Activated naive CD8-positive, alpha-beta T cell treated with anti-CD3 and anti-CD28 coated beads, Interleukin-2, amount 50 U/mL, for 24 hours (primary cell): ENCODE results near the gene PTEN.
"Not testable (repeated sequence)": the region's sequence is repeated elsewhere in the genome, so short reads cannot be mapped to it uniquely, and the experiment has no call there.

Source experiments
- ATAC-seq: fragments of 150-1000 bp; cut with Tn5 transposase; one replicate; pipeline ENCODE4 v1.10.0; 2021
- DNase-seq: peaks from one replicate; pipeline ENCODE4 v3.0.0; 2021
- H3K27ac Mint-ChIP-seq: one replicate; pipeline ENCODE4 v1.8.0; 2021; ENCODE audit warnings: mild to moderate bottlenecking, mixed read lengths
- H3K27me3 Mint-ChIP-seq: one replicate; pipeline ENCODE4 v1.8.0; 2021; ENCODE audit warnings: mixed read lengths
- H3K36me3 Mint-ChIP-seq: one replicate; pipeline ENCODE4 v1.8.0; 2021; ENCODE audit warnings: low read depth, mixed read lengths
- H3K4me1 Mint-ChIP-seq: one replicate; pipeline ENCODE4 v1.8.0; 2021; ENCODE audit warnings: mixed read lengths
- H3K4me3 Mint-ChIP-seq: one replicate; pipeline ENCODE4 v1.8.0; 2021; ENCODE audit warnings: mild to moderate bottlenecking, moderate library complexity, mixed read lengths
- H3K9me3 Mint-ChIP-seq: one replicate; pipeline ENCODE4 v1.8.0; 2021; ENCODE audit warnings: mixed read lengths

PTEN gene

DNA sequence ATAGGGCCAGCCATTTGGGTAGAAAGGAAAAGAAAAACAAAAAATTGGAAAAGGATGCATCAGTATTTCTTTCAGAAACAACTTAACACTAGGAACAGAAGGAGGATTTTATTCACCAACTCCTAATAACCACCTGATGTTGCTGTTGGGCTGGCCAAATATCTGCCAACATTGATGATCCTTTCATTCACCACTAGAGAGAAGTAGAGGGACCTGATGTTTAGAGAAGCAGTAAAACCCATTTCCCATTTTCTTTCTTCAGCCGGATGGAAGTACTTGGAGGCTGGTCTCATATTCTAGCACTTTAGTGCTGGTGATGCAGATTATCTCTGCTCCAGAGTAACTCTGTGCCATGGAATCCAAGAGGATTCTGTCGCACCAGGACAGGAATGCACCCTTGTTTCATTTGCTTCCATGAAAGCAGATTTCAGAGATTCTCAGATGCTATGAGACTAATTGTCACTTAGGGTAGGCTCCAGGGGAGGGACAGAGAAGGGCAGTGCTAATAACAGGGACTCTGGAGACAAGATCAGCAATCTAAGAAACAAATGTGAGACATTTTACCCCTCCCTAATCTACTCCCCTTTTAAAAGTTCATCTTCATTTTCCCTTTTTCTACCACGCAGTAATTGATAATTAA, 3.1 kb upstream of the PTEN start:
- no peak overlapping the region for H3K4me3 Mint-ChIP-seq
- DNase-seq = no peak

DNA sequence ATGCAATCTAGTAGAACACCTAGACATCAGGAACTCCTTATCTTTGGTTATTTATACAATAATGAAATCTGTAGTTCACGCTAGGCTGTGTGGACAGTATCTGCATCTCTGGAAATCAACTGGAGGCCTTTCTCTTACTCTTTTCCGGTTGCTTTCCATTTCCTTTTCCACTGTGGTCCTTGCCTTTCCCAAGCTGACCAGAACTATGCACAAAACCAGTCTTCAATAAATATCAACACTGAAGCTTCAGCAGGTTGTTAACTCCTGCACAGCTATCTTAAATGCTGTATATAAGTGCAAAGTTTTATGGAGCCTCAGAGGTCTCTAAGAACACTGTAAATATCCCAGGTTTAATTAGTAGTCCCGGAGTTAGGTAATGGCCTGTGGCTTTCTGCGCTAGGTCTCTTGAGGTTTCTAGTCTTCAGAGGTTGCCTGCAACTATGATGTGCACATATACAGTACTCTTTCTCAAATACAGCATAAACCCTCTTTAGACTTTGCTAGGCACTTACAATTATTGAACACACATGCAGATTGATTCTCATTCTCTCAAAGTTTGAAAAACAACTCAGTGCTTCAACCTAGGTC, 2.5 kb upstream of the PTEN start:
- DNase-seq = no peak
- H3K36me3 Mint-ChIP-seq = peaks cover 2% of the 10 kb centered on the region
- H3K4me1 Mint-ChIP-seq = peaks cover 30% of the 10 kb centered on the region
- no peak for ATAC-seq
- H3K4me3 Mint-ChIP-seq = peak overlapping the region; percentile 95
- H3K9me3 Mint-ChIP-seq = no peaks in the 10 kb centered on the region
- no peaks in the 10 kb centered on the region for H3K27me3 Mint-ChIP-seq
- peak overlapping the region; percentile 96 for H3K27ac Mint-ChIP-seq

More for the DNA sequence above, 3.1 kb upstream of the PTEN start:
- Mint-ChIP-seq H3K27ac (peak overlapping the region; percentile 2), H3K9me3 (no peaks in the 10 kb centered on the region), H3K27me3 (no peaks in the 10 kb centered on the region), H3K36me3 (peaks cover 2% of the 10 kb centered on the region), H3K4me1 (peaks cover 29% of the 10 kb centered on the region)
- no peak for ATAC-seq

DNA sequence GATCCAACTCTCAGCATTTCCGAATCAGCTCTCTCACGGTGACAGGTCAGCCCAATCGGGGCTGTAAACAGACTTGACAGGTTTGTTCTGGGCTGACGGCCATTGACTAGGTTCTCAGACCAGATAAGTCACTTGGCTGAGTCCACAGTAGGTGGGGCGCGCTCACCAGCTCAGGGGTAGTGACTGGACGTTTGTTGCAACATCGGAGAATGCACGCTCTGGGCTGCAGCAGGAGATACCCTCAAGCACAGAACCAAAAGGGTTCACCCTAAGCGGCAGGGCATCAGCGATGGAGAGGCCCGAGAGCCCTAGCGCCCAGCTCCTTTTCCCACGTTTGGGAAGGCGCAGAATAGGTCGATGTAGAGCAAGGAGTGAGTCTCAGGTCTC, 1.9 kb upstream of the PTEN start:
- H3K27me3 Mint-ChIP-seq = no peaks in the 10 kb centered on the region
- peaks cover 32% of the 10 kb centered on the region for H3K4me1 Mint-ChIP-seq
- no peaks in the 10 kb centered on the region for H3K9me3 Mint-ChIP-seq
- ATAC-seq = peak; percentile 1
- peak overlapping the region; percentile 95 for H3K4me3 Mint-ChIP-seq
- peak; percentile 46 for DNase-seq
- peaks cover 4% of the 10 kb centered on the region for H3K36me3 Mint-ChIP-seq
- H3K27ac Mint-ChIP-seq = peak overlapping the region; percentile 96

DNA sequence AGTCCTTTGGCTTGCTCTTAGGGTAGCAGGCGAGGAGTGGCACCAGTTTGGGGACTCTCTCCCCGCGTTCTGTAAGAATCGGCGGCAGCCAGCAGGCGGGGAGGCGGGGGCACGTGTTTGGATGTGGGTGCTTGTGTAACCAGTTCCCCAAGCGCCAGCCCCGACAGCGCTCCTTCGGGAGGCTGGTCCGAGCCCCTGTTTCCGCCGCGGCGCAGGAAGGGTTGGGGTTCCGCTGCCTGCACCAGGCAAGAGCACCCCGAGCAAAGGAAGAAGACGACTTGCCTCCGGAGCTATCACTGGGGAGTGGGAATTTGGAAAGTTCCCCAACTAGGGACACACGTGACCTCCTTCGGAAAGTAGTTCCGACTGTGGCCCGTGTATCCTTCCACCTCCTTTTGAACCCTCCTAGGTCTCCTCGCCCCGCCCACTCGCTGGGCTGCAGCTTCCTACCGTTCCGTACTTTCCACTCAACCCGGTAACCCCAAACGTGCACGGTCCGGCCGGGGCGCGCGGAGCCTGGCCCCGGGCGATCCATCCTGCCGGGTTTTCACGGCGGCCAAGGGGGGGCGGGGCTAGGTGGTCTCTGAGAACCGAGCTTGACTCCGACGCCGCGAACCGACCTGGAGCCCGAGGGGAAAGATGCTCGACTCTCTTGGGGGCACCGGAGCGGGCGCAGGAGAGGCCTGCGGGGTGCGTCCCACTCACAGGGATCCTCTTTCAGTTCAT, 1.3 kb upstream of the PTEN start:
- ATAC-seq = peak; percentile 61
- Mint-ChIP-seq H3K27ac (peak overlapping the region; percentile 96), H3K36me3 (peaks cover 7% of the 10 kb centered on the region), H3K4me3 (peak overlapping the region; percentile 95), H3K27me3 (no peaks in the 10 kb centered on the region), H3K9me3 (no peaks in the 10 kb centered on the region), H3K4me1 (peaks cover 37% of the 10 kb centered on the region)
- peak; percentile 92 for DNase-seq

DNA sequence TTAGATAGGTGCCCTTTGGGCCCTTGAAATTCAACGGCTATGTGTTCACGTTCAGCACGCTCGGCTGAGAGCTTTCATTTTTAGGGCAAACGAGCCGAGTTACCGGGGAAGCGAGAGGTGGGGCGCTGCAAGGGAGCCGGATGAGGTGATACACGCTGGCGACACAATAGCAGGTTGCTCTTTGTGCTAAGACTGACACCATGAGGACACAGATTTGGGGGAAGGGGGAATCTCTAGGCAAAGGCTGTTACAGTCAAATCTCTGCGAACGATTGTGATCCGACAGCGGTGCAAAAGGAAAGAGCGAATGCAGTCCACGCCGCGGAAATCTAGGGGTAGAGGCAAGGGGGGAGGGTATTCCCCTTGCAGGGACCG, 759 bp upstream of the PTEN start:
- H3K27ac Mint-ChIP-seq = peak overlapping the region; percentile 96
- H3K9me3 Mint-ChIP-seq = no peaks in the 10 kb centered on the region
- DNase-seq (no peak), ATAC-seq (peak; percentile 29)
- H3K4me1 Mint-ChIP-seq = peaks cover 40% of the 10 kb centered on the region
- no peaks in the 10 kb centered on the region for H3K27me3 Mint-ChIP-seq
- H3K36me3 Mint-ChIP-seq = peaks cover 8% of the 10 kb centered on the region
- peak overlapping the region; percentile 95 for H3K4me3 Mint-ChIP-seq

DNA sequence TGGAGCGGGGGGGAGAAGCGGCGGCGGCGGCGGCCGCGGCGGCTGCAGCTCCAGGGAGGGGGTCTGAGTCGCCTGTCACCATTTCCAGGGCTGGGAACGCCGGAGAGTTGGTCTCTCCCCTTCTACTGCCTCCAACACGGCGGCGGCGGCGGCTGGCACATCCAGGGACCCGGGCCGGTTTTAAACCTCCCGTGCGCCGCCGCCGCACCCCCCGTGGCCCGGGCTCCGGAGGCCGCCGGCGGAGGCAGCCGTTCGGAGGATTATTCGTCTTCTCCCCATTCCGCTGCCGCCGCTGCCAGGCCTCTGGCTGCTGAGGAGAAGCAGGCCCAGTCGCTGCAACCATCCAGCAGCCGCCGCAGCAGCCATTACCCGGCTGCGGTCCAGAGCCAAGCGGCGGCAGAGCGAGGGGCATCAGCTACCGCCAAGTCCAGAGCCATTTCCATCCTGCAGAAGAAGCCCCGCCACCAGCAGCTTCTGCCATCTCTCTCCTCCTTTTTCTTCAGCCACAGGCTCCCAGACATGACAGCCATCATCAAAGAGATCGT, 598 bp downstream of the PTEN start:
- H3K27me3 Mint-ChIP-seq, H3K9me3 Mint-ChIP-seq: not testable (repeated sequence)
- peak overlapping the region; percentile 81 for H3K27ac Mint-ChIP-seq
- ATAC-seq (peak; percentile 2), DNase-seq (peak; percentile 44)
- H3K4me1 Mint-ChIP-seq = peaks cover 53% of the 10 kb centered on the region
- peak overlapping the region; percentile 95 for H3K4me3 Mint-ChIP-seq
- peaks cover 15% of the 10 kb centered on the region for H3K36me3 Mint-ChIP-seq

DNA sequence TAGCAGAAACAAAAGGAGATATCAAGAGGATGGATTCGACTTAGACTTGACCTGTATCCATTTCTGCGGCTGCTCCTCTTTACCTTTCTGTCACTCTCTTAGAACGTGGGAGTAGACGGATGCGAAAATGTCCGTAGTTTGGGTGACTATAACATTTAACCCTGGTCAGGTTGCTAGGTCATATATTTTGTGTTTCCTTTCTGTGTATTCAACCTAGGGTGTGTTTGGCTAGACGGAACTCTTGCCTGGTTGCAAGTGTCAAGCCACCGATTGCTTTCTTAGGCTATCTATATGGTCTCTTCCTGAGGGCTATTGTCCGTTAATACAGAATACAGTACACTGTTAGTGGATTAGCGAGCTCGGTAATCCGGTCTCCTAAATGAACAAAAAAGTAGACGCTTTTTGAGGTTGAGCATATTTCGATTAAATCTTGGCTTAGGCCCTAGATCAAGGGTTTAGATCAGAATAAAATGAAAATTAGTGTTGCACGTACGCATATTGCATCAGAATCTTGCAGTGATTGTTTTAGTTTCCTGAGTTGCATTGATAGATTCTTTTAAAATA, 1.2 kb downstream of the PTEN start:
- ATAC-seq (no peak), DNase-seq (no peak)
- H3K27me3 Mint-ChIP-seq = no peaks in the 10 kb centered on the region
- no peaks in the 10 kb centered on the region for H3K9me3 Mint-ChIP-seq
- peak overlapping the region; percentile 81 for H3K27ac Mint-ChIP-seq
- H3K4me3 Mint-ChIP-seq = peak overlapping the region; percentile 95
- H3K36me3 Mint-ChIP-seq = peaks cover 15% of the 10 kb centered on the region
- H3K4me1 Mint-ChIP-seq = peaks cover 57% of the 10 kb centered on the region

- ATAC-seq (no peak), DNase-seq (no peak)
- H3K36me3 Mint-ChIP-seq = peaks cover 15% of the 10 kb centered on the region
- H3K27me3 Mint-ChIP-seq = no peaks in the 10 kb centered on the region
- no peaks in the 10 kb centered on the region for H3K9me3 Mint-ChIP-seq
- H3K4me1 Mint-ChIP-seq = peaks cover 60% of the 10 kb centered on the region
- peak overlapping the region; percentile 81 for H3K27ac Mint-ChIP-seq
- peak overlapping the region; percentile 95 for H3K4me3 Mint-ChIP-seq
Measured at GRCh38 chr10:87865241-87865881, 1.9 kb downstream of the PTEN start.

GRCh38 chr10:87866412-87866974, 3.1 kb downstream of the PTEN start:
- peaks cover 58% of the 10 kb centered on the region for H3K4me1 Mint-ChIP-seq

GRCh38 chr10:87867453-87867852, 4.0 kb downstream of the PTEN start:
- peak overlapping the region; percentile 95 for H3K4me3 Mint-ChIP-seq
- peaks cover 56% of the 10 kb centered on the region for H3K4me1 Mint-ChIP-seq
- H3K9me3 Mint-ChIP-seq = no peaks in the 10 kb centered on the region
- DNase-seq (no peak), ATAC-seq (no peak)
- H3K27ac Mint-ChIP-seq = no peak overlapping the region
- H3K27me3 Mint-ChIP-seq = no peaks in the 10 kb centered on the region
- H3K36me3 Mint-ChIP-seq = peaks cover 21% of the 10 kb centered on the region

More at GRCh38 chr10:87866412-87866974, 3.1 kb downstream of the PTEN start:
- DNase-seq (no peak), ATAC-seq (no peak)
- peak overlapping the region; percentile 43 for H3K27ac Mint-ChIP-seq
- H3K27me3 Mint-ChIP-seq = no peaks in the 10 kb centered on the region
- peak overlapping the region; percentile 95 for H3K4me3 Mint-ChIP-seq
- no peaks in the 10 kb centered on the region for H3K9me3 Mint-ChIP-seq
- H3K36me3 Mint-ChIP-seq = peaks cover 19% of the 10 kb centered on the region

DNA sequence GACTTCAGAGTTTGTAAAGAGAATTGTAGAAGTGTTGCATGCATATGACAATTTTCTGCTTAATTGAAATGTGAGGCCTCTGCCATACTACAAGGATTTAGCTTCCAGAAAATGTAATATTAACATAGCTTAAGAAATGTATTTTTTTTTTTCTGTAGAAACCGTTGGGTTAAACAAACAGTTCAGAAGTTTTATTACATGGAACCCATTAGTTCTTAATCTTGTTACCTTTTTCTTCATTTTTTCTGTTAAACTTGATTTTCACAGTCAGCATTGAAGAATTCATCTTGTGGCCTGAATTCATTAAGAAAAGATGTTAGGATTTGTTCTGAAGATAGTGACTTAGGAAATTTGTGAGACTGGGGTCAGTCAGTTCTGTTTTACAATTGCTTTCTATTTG, 4.9 kb downstream of the PTEN start:
- H3K4me3 Mint-ChIP-seq = peak overlapping the region; percentile 66
- ATAC-seq = no peak
- H3K27ac Mint-ChIP-seq = no peak overlapping the region
- no peaks in the 10 kb centered on the region for H3K27me3 Mint-ChIP-seq
- H3K9me3 Mint-ChIP-seq = no peaks in the 10 kb centered on the region
- DNase-seq = no peak
- peaks cover 19% of the 10 kb centered on the region for H3K36me3 Mint-ChIP-seq
- peaks cover 61% of the 10 kb centered on the region for H3K4me1 Mint-ChIP-seq

GRCh38 chr10:87869139-87869538, 5.7 kb downstream of the PTEN start:
- DNase-seq, H3K9me3 Mint-ChIP-seq, H3K27me3 Mint-ChIP-seq, ATAC-seq: not testable (repeated sequence)
- Mint-ChIP-seq H3K4me3 (peak overlapping the region; percentile 66), H3K4me1 (peaks cover 68% of the 10 kb centered on the region), H3K36me3 (peaks cover 19% of the 10 kb centered on the region), H3K27ac (peak overlapping the region; percentile 35)

DNA sequence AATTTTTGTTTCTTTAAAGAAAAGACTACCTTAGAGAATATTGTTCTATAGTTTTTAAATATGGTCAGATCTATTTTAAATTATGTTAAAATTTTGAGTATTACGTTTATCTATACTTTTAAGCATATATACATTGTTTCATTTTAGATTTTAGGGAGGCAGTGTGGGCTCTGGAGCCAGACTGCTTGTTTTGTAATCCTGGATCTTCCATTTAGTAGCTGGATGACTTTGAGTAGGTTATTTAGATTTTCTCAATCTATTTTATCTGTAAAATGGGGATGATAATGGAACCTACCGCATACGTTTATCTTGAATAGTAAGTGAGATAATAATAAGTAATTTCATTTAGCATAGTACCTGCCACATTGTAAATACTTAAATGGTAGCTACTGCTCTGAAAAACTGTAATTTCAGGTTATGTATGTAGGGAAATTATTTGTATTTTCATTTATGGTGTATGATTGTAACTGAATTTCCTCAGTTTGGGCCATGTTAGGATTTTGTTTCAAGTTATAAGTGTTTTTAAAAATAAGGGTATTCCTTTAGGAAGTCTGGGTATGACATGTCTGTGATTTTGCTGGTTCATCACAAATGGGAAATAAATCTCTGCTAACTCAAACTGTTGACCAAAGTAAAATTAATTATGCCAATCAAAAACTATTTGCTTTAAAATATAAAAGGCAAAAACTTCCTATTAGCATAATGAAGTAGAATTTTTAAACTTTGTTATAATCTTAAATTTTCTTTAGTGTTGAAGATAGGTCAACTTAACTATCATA, 6.5 kb downstream of the PTEN start:
- no peak overlapping the region for H3K27ac Mint-ChIP-seq
- DNase-seq (no peak), ATAC-seq (no peak)
- no peak overlapping the region for H3K4me3 Mint-ChIP-seq
- H3K4me1 Mint-ChIP-seq = peaks cover 73% of the 10 kb centered on the region
- H3K36me3 Mint-ChIP-seq = peaks cover 19% of the 10 kb centered on the region
- no peaks in the 10 kb centered on the region for H3K9me3 Mint-ChIP-seq
- no peaks in the 10 kb centered on the region for H3K27me3 Mint-ChIP-seq
